GM18511 (cell line): ENCODE data around the gene MGAT4A.

Experiments
- ATAC-seq: cut with Tn5 transposase; IDR thresholded peaks from one replicate; pipeline ENCODE4 v1.9.1; 2021; ENCODE audit warnings: mild to moderate bottlenecking, moderate library complexity; ENCODE audit not compliant: unreplicated experiment

Gene MGAT4A

DNA sequence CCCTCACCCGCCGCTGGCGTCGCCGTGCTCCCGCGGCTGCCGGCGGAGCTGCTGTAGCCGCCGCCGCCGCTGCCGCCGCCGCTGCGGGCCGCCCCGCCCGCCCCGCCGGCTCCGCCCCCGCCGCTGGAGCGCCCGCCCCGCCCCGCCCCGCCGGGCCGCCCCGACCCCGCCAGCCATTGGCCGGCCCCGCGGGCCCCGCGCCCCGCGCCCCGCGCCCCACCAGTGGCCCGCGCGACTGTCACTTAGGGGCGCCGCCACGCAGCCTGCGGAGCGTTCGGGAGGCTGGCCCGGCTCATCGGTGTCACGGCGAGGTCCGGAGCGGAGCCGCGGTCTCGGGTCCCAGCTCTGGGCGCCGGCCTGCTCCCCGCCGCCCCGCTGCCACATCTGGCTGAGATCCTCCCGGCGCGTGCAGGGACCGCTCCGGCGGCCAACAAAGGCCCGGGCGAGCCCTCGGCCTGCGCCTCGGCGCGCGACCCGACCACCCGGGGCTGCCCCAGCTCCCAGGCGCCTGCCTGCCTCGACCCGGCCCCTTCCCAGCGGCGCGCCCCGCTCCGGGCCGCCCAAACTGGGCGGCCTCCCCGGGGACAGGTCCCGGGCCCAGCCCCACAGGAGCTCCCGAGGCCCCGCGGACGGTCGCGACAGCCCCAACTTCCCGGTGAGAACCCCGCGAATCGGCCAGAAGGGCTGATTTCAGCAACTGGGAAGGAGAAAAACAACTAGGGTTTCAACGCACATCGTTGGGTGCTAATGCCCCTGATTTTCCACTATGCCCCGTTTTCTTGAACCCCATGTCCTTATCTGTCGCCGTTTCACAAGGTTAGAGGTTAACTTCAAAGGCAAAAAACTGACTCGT is at the start of gene MGAT4A:
MGAT4A (minus strand) TSS at position 92 of the 853 bp plus-strand sequence. CDS start 4,800 bp downstream, outside the sequence.
- ATAC-seq: peak; percentile 81

DNA sequence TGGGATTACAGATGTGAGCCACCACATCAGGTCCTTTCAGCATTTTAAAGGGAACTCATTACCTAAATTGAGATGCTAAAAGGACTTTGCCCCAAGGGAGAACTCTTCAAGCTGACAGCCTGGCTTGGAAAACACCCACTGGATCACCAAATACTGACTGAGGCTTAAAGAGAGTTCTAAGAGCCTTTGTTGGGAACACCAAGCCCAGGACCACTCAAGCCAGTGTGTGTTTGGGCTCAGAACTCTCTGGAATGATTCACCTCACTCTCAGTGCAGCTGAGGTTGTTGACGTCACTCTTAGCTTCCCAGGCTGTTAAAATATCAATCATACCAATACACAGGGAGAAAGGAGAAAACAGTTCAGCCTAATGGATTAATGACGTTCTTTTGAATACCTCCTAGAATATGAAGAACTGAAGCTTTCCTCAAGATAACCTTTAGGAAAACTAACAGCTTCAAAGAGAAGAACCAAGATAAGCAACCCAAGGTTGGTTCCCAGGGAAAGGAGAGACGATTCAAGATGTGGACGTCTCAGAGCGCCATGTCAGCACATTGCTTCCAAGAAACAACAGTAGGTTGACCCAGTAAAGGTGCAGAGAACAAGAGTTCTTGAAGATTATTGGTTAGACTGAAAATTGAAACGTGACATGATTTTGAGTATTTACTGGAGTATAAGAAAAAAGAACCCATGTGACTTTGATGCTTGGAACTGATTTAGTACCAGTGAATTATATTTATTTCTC is 48.0 kb upstream of the MGAT4A start:
- ATAC-seq: no peak

DNA sequence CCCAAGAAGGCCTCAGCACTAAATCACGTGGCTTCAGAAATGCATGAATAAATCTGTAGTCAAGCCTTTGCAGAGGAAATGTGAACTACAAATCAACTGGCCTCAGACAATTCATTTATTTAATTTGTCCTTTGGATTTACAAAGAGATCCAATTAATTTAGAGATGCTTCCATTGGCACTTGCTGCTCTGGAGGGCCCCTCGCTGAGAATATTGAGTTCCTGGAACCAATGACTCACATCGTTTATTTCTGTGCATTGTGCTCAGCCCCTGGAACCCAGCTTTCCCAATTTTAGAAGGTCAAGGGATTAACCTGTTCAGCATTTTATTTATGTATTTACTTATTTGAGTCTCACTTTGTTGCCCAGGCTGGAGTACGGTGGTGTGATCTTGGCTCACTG is 47.2 kb upstream of the MGAT4A start:
- no peak for ATAC-seq

DNA sequence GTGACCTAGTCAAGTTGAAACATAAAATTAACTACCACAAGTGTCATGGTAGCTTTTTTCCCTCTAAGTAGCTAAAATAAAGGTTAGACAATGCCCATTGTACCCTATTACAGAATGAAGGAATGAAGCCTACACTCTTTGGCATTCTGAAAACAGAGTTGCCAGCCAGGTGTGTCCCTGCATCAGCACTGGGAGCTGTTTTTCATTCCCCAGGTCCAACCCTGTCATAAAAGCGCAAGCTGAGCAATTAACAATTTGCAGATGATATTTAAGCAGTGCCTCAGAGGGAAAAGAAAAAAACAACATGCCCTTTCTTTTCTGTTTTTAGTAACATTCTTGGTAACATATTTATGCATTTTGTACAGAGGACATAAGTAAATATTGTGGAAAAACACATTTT is 46.8 kb upstream of the MGAT4A start:
- ATAC-seq: no peak

DNA sequence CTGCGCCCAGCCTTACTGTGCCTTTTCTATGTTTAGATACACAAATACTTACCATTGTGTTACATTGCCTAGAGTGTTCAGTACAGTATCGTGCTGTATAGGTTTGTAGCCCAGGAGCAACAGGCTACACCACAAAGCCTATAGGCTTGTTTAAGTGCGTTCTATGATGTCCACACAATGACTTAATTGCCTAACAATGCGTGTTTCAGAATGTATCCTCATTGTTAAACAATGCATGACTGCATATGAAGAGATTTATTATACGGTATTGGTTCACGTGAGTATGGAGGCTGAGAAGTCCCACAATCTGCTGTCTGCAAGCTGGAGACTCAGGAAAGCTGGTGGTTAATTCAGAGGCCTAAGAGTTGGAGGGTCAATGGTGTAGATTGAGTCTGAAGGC is 46.1 kb upstream of the MGAT4A start:
- no peak for ATAC-seq

DNA sequence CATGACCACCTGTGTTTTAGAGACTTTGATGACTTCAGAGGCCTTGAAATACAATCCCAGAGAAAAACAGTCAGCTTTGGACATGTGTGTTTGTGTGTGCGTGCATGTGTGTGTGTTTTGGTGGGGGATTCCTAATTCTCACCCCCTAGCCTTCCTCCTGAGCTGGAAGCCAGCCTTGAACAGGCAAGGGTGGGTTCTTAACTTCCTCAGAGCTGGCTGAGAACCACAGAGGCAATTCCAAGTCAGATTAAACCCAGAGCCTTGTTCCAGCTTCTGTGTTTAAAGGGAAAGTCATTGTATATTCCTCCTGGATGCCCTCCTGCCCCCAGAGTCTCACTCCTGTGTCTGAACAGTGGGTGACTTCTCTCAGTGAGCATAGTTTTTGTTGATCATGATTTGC is 45.2 kb upstream of the MGAT4A start:
- ATAC-seq: no peak

DNA sequence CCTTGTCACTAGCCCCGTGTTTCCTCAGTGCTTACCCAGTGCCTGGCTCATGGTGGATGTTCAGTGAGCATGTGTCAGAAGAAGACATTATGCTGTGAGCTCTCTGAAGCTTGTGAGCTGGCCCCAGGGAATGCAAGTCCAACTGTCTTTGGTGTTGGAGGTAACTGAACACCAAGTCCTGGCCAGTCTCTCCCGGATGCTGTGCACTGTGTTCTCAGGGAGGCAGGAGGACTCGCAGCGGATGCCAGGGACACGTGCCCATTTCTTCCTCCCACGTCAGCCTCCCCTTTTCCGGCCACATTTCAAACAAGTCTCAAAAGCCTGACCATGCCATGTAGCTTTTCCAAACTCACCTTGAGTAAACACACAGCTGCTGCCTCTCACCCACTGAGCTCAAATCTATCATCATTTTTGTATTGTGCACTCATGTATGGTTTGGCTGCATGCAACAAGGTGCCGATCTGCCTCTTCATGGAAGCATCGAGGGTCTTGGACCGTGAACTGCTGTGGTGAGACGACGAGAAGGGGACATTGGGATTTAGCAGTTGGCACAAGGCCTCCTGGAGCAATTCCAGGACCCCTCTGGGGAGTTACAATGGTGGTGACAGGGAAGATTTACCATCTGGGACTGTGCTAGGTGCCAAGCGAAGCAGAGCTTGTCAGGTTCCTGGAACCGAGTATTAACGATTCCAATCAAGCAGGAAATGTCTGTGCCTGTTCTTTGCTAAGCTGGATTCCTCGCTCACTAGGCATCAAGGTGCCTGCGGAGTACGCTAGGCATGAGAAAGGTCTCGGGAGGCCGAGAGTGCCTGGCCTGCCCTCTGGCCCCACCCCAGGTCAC is 44.4 kb upstream of the MGAT4A start:
- no peak for ATAC-seq

DNA sequence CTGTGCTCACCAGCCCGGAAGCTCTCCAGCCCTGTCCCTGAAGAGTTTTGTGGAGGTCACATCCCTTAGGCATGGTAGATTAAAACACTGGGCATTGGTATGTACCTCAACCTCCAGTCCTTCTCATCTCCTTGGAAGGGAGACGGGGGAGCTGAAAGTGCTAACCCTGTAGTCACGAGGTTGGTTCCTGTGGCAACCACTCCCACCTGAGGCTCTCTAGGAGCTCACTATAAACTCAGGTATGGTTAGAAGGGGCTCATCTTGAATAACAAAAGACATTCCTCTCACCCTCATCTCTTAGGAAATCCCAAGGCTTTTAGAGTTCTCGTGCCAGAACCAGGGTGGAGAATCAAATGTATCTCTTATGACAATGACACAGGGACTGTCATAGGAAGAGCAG is 43.0 kb upstream of the MGAT4A start:
- ATAC-seq: no peak

DNA sequence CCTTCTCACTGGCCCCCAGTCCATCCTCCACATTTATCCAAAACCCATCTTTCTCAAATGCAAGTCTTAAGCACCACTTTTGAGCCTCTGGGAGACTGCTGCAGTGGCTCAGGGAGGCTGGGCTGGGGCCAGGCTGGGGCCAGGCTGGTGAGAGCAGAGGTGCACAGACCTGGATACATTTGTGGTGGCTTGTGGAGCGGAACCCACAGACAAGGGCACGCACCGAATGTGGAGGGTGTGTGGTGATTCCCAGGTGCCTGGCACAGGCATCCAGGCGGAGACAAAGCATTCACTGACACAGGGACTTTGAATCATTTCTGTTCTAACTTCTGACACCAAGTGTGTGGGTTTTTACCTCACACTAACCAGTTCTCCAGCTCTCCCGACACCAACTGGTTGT is 42.2 kb upstream of the MGAT4A start:
- ATAC-seq: no peak

DNA sequence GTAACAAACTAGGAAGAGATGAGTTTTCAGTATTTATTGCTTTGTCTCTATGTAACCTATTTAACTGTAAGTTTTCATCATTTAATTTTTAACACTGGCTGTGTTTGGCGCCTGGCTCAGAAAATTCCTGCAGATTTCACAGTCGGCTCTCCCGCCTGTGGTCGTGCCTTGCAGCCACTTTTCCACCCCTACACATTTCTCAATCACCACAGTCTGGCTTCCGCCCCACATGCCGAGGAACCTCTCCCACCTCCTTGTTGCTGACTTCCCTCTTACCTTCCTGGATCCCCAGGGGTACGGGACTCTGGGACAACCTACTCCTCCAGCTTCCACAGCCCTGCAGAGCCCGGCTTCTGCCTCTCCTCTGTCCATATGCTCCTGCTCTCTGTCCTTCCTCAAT is 41.6 kb upstream of the MGAT4A start:
- ATAC-seq: no peak

DNA sequence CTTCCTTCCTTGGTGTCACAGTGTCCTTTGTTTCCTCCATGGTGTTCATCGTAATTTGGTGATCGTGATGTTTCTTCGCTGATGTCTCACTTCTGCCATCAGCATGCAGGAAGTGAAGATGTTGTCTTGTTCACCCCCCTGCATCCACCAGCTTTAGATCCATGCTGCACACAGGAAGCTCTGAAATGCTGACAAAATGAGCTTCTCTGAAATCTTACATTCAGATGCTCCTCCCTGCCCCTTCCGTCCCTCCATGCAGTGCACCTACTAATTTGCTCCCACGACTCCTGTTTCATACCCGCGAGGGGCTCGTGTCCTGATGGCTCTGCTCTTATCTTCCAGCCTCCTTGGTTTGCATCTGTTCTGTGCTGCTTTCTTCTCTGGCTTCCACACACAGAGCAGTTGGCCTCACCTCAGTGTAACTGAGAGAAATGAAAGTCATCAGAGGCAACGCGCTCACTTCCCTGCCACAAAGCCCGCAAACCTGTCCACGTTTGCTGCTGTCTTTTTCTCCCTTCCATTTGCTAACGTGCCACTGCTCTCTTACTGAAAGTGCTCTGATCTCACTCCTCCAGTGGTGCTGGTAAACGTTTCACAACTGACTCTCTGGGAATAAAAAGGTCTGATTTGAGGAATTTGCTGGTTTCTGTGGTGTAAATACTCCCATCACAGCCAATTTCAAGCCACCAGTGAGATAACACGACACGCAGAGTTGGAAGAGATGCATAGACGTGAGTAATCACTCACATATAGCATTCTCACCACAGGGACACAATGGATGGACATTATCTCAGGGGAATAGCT is 41.0 kb upstream of the MGAT4A start:
- ATAC-seq: peak; percentile 71

DNA sequence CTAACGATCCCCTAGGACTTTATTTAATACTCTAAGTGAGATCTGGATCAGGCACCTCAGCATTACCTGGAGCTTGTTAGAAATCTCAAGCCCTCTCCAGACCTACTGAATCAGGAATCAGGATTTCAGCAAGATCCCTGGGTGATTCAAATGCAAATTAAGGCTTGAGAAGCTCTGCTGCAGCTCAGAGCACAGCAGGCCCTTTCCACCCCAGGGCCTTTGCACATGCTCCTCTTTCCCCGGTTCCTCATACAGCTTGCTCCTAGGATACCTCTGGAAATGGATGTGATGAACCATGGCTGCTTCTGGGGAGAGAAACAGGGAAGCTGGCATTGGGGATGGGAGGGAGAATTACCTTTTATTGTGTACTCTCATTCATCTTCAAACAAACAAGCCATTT is 40.3 kb upstream of the MGAT4A start:
- no peak for ATAC-seq

DNA sequence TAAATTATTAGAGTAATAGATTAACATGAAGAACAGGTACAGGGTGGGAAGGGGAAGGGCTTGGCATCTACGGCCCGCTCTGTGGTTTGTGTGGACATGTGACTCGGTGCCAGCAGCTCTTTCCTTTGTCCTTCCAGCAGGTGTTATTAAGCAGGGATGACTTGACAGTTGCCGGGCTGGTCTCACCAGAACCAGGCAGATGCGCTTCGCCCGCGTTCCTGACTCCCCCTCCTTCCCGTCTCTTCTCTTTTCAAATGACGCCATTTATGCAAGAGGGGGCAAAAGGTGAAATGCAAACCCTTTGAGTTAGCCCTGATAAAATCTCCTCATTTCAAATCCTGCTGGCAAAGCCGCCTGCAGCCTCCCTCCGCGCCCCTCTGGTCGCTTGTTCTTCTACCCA is 38.9 kb upstream of the MGAT4A start:
- ATAC-seq: no peak

DNA sequence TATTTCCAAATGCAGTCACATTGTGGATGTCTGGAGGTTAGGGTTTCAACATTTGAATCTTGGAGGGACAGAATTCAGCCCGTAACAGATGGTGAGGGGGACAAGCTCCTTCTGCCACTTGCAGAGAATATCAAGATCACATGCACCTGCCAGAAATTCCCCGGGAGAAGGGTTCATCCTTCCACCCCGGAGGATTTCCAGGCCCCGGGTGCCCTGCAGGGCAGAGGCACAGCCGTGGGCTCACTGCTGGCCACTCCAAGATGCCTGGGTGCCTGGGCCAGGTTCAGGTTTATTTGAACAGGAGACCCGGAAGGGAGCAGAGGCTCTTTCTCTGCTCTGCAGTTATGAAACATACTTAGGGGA is 38.2 kb upstream of the MGAT4A start:
- ATAC-seq: no peak

DNA sequence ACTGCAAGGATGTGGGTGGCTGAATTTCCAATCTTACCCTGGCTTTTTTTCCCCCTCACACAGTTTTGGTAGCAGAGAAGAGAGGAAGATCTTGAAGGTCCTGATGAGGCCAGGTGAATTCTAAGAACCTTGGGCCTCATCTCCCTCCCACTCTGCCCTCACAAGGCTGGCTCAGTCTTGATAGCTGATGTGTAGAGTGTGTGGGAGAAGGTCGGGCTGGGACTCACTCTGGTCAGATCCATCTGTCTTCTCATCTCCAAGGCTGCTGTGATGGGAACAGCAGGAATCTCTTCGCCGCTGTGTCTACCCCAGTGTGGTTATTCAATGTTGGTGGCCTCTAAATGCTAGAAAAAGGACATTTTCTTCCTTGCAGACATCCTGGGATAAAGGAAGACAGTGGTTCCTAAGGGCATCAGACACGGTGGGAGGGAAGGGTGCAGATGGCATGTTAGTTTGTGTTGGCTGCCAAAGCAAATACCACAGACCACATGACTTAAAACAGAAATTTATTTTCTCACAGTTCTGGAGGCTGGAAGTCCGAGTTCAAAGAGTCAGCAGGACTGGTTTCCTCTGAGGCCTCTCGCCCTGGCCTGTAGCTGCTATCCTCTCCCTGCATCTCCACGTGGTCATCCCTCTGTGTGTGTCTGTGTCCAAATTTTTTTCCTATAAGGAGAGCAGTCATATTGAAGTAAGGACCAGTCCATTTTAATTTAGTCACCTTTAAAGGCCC is 37.6 kb upstream of the MGAT4A start:
- ATAC-seq: no peak

DNA sequence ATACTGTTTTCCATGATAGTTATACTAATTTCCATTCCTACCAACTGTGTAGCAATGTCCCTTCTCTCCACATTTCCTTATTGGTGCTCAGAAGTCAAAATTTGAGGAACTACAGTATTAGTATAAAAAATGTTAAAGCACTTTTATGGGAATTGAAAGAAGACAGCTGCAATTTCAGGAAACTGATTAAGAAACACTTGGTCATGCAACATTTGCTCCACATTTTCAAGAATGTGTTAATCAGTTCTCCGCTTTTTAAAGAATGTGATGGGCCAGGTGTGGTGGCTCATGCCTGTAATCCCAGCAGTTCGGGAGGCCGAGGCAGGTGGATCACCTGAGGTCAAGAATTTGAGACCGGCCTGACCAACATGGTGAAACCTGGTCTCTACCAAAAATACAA is 33.6 kb upstream of the MGAT4A start:
- ATAC-seq: no peak

DNA sequence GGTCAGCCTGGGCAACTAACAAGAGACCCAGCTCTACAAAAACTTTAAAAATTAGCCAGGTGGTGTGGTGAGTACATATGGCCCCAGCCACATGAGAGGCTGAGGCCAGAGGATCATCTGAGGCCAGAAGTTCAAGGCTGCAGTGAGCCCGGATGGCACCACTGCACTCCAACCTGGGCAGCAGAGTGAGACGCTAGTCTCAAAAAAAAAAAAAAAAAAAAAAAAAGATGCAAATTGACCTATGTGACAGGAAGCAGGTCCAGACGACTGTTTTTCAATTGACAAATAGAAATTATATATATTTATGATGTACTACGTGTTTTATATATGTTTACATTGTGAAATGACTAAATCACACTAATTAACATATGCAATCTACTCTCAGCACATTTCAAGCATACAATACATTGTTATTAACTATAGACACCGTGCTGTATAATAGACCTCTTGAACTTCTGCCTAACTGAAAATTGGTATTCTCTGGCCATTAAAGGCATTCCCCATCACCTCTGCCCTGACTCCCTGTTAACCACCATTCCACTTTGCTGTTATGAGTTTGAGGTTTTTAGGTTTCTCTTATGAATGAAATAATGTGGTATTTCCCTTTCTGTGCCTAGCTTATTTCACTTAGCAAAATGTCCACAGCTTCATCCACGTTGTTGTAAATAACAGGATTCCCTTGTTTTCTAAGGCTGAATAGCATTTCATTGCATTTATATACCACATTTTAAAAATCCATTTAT is 32.4 kb upstream of the MGAT4A start:
- ATAC-seq: no peak

DNA sequence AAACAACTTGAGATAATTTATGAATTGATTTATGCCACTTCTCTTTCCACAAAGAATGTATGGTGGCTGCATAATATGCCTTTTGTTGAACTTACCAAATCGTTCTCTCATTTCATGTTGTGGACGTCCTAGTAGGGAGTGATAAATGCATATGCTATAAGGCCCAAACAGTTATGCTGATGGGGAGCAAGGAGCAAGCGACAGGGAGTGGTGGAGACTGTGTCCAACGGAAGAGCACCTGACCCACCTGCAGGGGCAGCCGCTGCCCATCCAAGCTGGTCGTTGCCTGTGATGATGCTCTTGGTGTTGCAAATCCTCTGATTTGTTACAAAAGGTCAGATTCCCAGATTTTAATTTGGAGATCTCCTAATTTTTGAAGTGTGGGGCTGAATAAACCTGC is 31.0 kb upstream of the MGAT4A start:
- ATAC-seq: no peak

DNA sequence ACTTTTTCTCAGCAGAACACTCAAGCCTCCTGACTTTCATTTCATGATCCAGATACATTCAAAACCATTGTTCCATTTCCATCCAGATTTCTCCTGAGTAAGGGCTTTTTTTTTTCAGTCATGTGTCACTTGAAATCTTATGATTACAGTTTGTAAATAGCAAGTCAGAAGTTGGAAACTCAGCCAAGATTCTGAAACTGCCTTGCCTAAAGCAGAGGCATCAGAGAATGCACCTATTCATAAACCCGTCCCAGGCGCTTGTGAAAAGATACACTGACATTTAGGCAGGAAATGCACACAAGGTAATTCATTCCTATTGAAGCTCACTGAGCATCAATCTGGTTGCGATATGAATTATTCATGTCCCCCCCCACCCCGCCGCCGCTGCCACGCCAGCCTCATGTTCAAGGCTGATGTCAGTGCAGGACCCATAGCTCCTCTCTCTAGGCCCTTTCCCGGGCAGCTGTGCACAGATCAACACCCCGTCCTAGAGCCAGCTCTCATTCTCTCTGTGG is 30.4 kb upstream of the MGAT4A start:
- ATAC-seq: no peak
